HG03060 (cell line): Measurements from ENCODE around the gene PLBD2.

Experiments used
- ATAC-seq: cut with Tn5 transposase; IDR thresholded peaks from one replicate; pipeline ENCODE4 v1.9.1; 2021; ENCODE audit warnings: low read depth, moderate number of reproducible peaks; ENCODE audit not compliant: unreplicated experiment

The PLBD2 gene

DNA sequence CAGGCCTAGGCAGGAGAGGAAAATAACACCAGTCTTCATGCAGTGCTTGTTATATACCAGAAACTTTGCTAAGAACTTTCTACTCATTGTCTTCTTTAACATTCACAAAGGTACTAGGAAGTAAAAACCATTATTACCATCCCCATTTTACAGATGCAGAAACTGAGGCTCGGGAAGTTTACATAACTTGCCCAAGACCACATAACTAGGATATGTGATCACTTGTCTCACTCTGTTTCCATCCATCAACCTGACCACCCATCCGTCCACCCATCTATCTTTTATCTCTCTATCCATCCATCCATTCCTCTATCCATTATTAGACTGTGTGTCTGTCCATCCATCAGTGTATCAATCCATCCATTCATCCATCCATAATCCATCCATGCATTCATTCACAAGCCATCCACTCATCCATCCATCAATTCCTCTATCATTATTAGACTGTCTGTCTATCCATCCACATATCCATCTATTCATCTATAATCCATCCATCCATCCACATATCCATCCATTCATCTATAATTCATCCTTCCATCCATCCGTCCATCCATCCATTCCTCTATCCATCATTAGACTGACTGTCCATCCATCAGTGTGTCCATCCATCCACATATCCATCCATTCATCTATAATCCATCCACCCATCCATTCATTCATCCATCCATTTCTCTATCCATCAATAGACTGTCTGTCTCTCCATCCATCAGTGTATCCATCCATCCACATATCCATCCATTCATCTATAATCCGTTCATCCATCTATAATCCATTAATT lies 80.3 kb downstream of the PLBD2 start:
- no peak for ATAC-seq

GRCh38 chr12:113439301-113439597 lies 80.9 kb downstream of the PLBD2 start:
- no peak for ATAC-seq

DNA sequence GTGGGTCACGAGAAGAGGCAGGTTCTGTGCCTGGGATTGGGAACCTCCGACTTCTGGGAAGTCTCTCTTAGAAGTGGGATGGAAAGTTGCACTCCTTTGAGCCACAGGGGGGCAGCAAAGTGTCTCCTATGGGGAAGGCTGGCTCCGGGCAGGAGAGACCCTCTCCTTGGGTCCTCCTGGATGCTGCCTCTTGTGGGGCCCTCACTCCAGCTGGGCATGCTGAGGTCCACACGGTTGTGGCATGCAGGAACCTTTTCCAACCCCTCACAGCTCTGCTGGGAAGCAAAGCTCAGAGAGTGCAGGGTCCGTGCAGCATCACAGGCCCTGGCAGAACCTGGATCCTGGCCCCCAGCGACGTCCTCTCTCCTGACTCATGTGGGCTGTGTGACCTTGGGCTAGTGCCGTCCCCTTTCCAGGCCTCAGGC lies 81.2 kb downstream of the PLBD2 start:
- no peak for ATAC-seq

- no peak for ATAC-seq
These were observed 81.9 kb downstream of the PLBD2 start for GRCh38 chr12:113440336-113440735.
